ENCODE measurements around the gene SDHA. TPM values are rescaled to one million over a fixed set of nuclear protein-coding genes. Genes with fewer than 3 reads are reported as not detected.

SDHA gene
- total RNA-seq, 1 donor from 2014 or later, result 84.7 TPM

- Histone ChIP-seq H3K4me3 (no peak overlapping the region), H3K27me3 (no peaks in the 10 kb centered on the region), H3K27ac (no peak overlapping the region), H3K4me1 (peaks cover 21% of the 10 kb centered on the region), H3K9me3 (no peaks in the 10 kb centered on the region), H3K36me3 (no peaks in the 10 kb centered on the region)
- DNase-seq (ENCODE audit: extremely low spot score in 2 of 2), result no peak
- intact Hi-C loops (cut with DNase I), result no loop called here
- TF ChIP-seq POLR2AphosphoS5 (IDR thresholded peaks at IDR 0.05; ENCODE audit: insufficient read depth in 1 of 2, low read depth in 1 of 2) (no peak), CTCF (IDR thresholded peaks at IDR 0.05) (no peak), POLR2A (IDR thresholded peaks at IDR 0.05) (no peak)
Measured at GRCh38 chr5:191949-192690, 26.0 kb upstream of the SDHA start.

- no peaks in the 10 kb centered on the region for H3K9me3 ChIP-seq
- no peak for TF ChIP-seq POLR2AphosphoS5 (IDR thresholded peaks at IDR 0.05; ENCODE audit: insufficient read depth in 1 of 2, low read depth in 1 of 2)
- TF ChIP-seq POLR2A (IDR thresholded peaks at IDR 0.05), result no peak
- TF ChIP-seq CTCF (IDR thresholded peaks at IDR 0.05), result no peak
- intact Hi-C loops (cut with DNase I), result no loop called here
- H3K27ac ChIP-seq, result no peak overlapping the region
- H3K36me3 ChIP-seq, result no peaks in the 10 kb centered on the region
- H3K27me3 ChIP-seq, result no peaks in the 10 kb centered on the region
- no peak overlapping the region for H3K4me3 ChIP-seq
- peaks cover 21% of the 10 kb centered on the region for H3K4me1 ChIP-seq
- DNase-seq (ENCODE audit: extremely low spot score in 2 of 2), result no peak
Measured at GRCh38 chr5:192691-192969, 25.5 kb upstream of the SDHA start.

GRCh38 chr5:192970-193831 lies 24.9 kb upstream of the SDHA start:
- Histone ChIP-seq H3K27me3 (no peaks in the 10 kb centered on the region), H3K4me1 (peaks cover 17% of the 10 kb centered on the region), H3K9me3 (no peaks in the 10 kb centered on the region), H3K4me3 (no peak overlapping the region), H3K27ac (no peak overlapping the region), H3K36me3 (no peaks in the 10 kb centered on the region)
- TF ChIP-seq CTCF (IDR thresholded peaks at IDR 0.05), result no peak
- intact Hi-C loops (cut with DNase I), result no loop called here
- no peak for DNase-seq (ENCODE audit: extremely low spot score in 2 of 2)

GRCh38 chr5:194102-194501 lies 24.0 kb upstream of the SDHA start:
- Histone ChIP-seq H3K4me3 (no peak overlapping the region), H3K36me3 (no peaks in the 10 kb centered on the region), H3K4me1 (peaks cover 15% of the 10 kb centered on the region), H3K27ac (no peak overlapping the region), H3K27me3 (no peaks in the 10 kb centered on the region), H3K9me3 (no peaks in the 10 kb centered on the region)
- intact Hi-C loops (cut with DNase I), result no loop called here
- no peak for TF ChIP-seq POLR2AphosphoS5 (IDR thresholded peaks at IDR 0.05; ENCODE audit: insufficient read depth in 1 of 2, low read depth in 1 of 2)
- TF ChIP-seq POLR2A (IDR thresholded peaks at IDR 0.05), result no peak
- TF ChIP-seq CTCF (IDR thresholded peaks at IDR 0.05), result no peak
- DNase-seq (ENCODE audit: extremely low spot score in 2 of 2), result no peak

GRCh38 chr5:194603-195209 lies 23.4 kb upstream of the SDHA start:
- Histone ChIP-seq H3K4me1 (peaks cover 15% of the 10 kb centered on the region), H3K36me3 (no peaks in the 10 kb centered on the region), H3K27ac (no peak overlapping the region), H3K9me3 (no peaks in the 10 kb centered on the region), H3K4me3 (no peak overlapping the region), H3K27me3 (no peaks in the 10 kb centered on the region)
- DNase-seq (ENCODE audit: extremely low spot score in 2 of 2), result no peak
- TF ChIP-seq CTCF (IDR thresholded peaks at IDR 0.05), result no peak
- TF ChIP-seq POLR2A (IDR thresholded peaks at IDR 0.05), result no peak
- no peak for TF ChIP-seq POLR2AphosphoS5 (IDR thresholded peaks at IDR 0.05; ENCODE audit: insufficient read depth in 1 of 2, low read depth in 1 of 2)
- intact Hi-C loops (cut with DNase I), result no loop called here
